Lung (tissue), 12 donors: ENCODE data around the gene TMEFF2. TPM values are rescaled to one million over a fixed set of nuclear protein-coding genes. Genes with fewer than 3 reads are reported as not detected.

Experiments used
- ATAC-seq: fragments of 200-7000 bp; cut with Tn5 transposase; one replicate; pipeline ENCODE4 v1.9.1; 2020; ENCODE audit warnings: moderate number of reproducible peaks; ENCODE audit not compliant: insufficient read depth, low FRiP score
- DNase-seq, 3 donors: peaks; one replicate each; pipeline ENCODE4 v3.0.0-alpha.2; 2013 to 2017
- H3K27ac ChIP-seq, 2 donors: one replicate each; pipeline ENCODE4 v1.5.1; 2013; ENCODE audit warnings: mild to moderate bottlenecking in 2 of 2, moderate library complexity in 2 of 2, control low read depth in 1 of 2, inconsistent platforms in 1 of 2, low read depth in 1 of 2, low read length in 1 of 2
- H3K27me3 ChIP-seq, 3 donors: one replicate each; pipeline ENCODE4 v1.5.1; 2013; ENCODE audit warnings: low read length in 2 of 3; ENCODE audit not compliant: control insufficient read depth in 3 of 3, insufficient read depth in 3 of 3
- H3K36me3 ChIP-seq, 4 donors: one replicate each; pipeline ENCODE4 v1.5.1; 2013; ENCODE audit warnings: low read length in 4 of 4, mild to moderate bottlenecking in 1 of 4, moderate library complexity in 1 of 4; ENCODE audit not compliant: control insufficient read depth in 4 of 4, insufficient read depth in 4 of 4
- H3K4me1 ChIP-seq, 5 donors: one replicate each; pipeline ENCODE4 v1.5.1; 2013; ENCODE audit warnings: low read length in 5 of 5, mild to moderate bottlenecking in 2 of 5, moderate library complexity in 1 of 5; ENCODE audit not compliant: control insufficient read depth in 5 of 5, insufficient read depth in 5 of 5
- H3K4me3 ChIP-seq: one replicate; pipeline ENCODE4 v1.5.1; 2013; ENCODE audit warnings: mild to moderate bottlenecking, control low read depth, moderate library complexity
- H3K9ac ChIP-seq, 2 donors: one replicate each; pipeline ENCODE4 v1.5.1; 2013; ENCODE audit warnings: low read length in 2 of 2, control low read depth in 1 of 2; ENCODE audit not compliant: insufficient read depth in 1 of 2
- H3K9me3 ChIP-seq, 4 donors: one replicate each; pipeline ENCODE4 v1.5.1; 2013; ENCODE audit warnings: low read length in 3 of 4, mild to moderate bottlenecking in 1 of 4, moderate library complexity in 1 of 4; ENCODE audit not compliant: control insufficient read depth in 4 of 4, insufficient read depth in 3 of 4
- CTCF ChIP-seq: IDR thresholded peaks from 2 replicates; pipeline ENCODE4 v1.5.1; 2012; ENCODE audit warnings: mild to moderate bottlenecking; ENCODE audit errors: control extremely low read depth, extremely low read depth
- WGBS, 2 donors: extraction: QIAGEN DNeasy Blood & Tissue Kit; methylation state at CpG; one replicate each; pipeline ENCODE4 v1.1.7; 2013; 5-methylcytosine and 5-hydroxymethylcytosine counted together
- polyA plus RNA-seq, 2 donors: library from polyadenylated mRNA; stranded (reverse); fragments of 200-250 nt; gene quantifications; one replicate each; pipeline ENCODE4 v1.2.1, GENCODE V29; 2013
- total RNA-seq, 2 donors: library from RNA; depleted of rRNA in 1 of 2; stranded (reverse); fragments of >200 nt in 1 of 2; gene quantifications; one replicate each; pipeline ENCODE4 v1.2.1, GENCODE V29; 2014 to 2021
- donor health status: control.
- donor health status: control.
- donor health status: Bipolar disorder and iron deficiency.
- donor health status: healthy.
- donor health status: DM: yes; HTN: yes; CAD: no.

The TMEFF2 gene
- total and polyA plus RNA-seq, 4 donors = 0.43 TPM; not detected in 3

DNA sequence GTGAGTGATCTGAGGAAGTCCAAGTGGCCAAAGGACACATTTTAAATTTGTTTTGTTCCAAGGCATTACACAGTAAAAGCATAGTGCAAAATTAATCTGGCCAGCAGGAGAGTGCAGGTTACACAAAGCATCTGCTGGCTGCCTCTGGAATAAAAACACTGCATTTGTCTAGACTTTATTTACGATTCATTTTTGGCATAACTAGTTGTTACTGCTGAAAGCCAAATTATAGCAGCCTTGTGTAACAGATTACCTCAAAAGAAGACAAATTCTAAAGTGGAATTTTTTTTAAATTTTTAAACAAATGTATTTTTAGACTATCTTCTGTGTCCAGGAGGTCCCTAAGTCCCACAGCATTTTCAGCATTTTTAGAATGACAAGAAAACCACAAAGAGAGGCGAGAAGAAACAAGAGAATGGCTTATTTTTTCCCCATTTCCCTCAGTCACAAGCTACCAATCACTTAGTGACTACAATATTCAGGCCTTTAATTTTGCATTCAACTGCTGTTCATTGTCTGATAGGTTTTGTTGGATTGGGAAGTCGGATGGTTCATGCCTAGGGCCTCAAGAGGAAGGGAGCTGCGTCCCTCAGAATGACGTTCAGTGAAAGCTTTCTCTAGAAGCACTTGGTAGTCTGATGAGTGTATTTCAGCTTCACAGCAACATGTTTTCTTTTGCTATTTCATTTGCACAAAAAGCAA is 46.0 kb downstream of the TMEFF2 start:
- TF ChIP-seq CTCF = no peak
- peak; percentile 35 for ATAC-seq

DNA sequence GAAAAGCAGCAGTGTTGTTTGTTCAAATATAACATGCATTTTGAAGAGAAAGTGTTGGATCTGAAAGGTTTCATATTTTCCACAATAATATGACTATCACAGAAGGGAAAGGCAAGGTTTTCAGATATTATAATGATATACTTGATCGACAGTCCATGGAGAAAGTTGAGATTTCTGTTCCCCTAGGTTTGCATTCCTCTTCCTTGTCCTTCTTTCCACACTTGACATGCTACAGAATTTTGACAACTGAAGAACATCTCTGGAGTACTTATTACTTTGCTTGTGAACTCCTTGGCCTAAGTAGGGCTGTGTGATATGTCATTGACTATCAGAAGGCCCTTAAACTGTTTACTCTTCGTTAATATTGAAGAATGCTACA is 46.5 kb downstream of the TMEFF2 start:
- no peak overlapping the region for H3K9ac ChIP-seq
- H3K4me3 ChIP-seq = no peak overlapping the region
- DNase-seq (no peak), ATAC-seq (peak; percentile 28)
- WGBS, 2 donors = 39 to 66% methylated on average over 2 of the region's 2 CpGs
- no peaks in the 10 kb centered on the region for H3K36me3 ChIP-seq
- H3K27ac ChIP-seq = no peak overlapping the region
- no peaks in the 10 kb centered on the region for H3K27me3 ChIP-seq
- no peak for TF ChIP-seq CTCF
- peaks cover 0 to 47% (median 0%) of the 10 kb centered on the region in 5 donors for H3K4me1 ChIP-seq
- no peaks in the 10 kb centered on the region for H3K9me3 ChIP-seq

More for the DNA sequence above, 46.0 kb downstream of the TMEFF2 start:
- no peaks in the 10 kb centered on the region for H3K9me3 ChIP-seq
- peak overlapping the region in 1 of 2 donors; percentile 47 for H3K27ac ChIP-seq
- DNase-seq = peak; percentile 85 to 97 (median 95)
- H3K9ac ChIP-seq = no peak overlapping the region
- H3K36me3 ChIP-seq = no peaks in the 10 kb centered on the region
- H3K4me1 ChIP-seq = peaks cover 0 to 47% (median 0%) of the 10 kb centered on the region in 5 donors
- no peaks in the 10 kb centered on the region for H3K27me3 ChIP-seq
- 53 to 66% methylated on average over 5 of the region's 5 CpGs for WGBS, 2 donors
- no peak overlapping the region for H3K4me3 ChIP-seq

DNA sequence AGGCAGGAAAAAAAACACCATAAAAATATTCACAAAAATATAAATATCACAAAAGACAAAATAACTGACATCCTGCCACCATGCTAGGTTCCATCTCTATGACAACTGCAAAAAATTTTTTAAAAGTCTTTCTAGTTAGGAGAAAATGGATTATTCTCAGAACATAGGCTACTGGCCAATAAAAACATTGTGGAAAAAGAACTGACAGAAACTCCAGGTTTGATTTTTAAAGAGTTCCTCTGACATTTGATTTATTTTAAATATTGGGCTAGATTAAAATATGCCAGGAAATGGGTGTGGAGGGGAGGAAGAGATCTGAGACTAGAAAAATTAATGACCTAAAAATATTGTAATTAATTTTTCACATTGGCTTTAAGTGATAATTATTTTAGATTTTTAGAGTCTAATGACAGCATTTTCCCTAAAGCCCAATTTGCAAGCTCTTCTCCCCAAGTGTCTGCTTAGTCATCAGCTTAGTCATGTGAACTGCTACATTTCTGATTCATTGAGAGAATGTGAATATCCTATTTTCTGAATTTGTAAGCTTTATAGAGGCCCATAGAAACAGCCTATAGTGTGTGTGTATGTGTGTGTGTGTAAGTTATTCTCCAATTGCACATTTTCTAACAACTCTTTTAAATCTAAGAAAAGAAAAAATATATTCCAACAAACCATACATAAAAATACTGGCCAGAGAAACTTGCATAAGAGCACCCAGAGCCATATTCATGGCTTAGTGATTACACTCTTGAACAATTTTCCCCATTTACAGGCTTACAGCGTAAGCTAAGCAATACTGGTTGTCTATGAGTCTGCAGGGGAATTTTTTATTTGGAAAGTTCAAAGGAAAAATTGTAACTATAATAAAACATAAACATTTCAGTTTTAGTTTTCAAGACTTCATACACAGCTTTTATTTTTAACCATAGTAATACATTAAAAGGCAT is 48.4 kb downstream of the TMEFF2 start:
- no peak overlapping the region for H3K4me3 ChIP-seq
- no peaks in the 10 kb centered on the region for H3K9me3 ChIP-seq
- H3K9ac ChIP-seq = no peak overlapping the region
- 79 to 93% methylated on average over 1 of the region's 1 CpG for WGBS, 2 donors
- DNase-seq = peak in 1 of 3 donors; percentile 46
- H3K27ac ChIP-seq = no peak overlapping the region
- H3K4me1 ChIP-seq = peaks cover 0 to 43% (median 0%) of the 10 kb centered on the region in 5 donors
- ATAC-seq = no peak
- no peaks in the 10 kb centered on the region for H3K27me3 ChIP-seq
- no peaks in the 10 kb centered on the region for H3K36me3 ChIP-seq
- no peak for TF ChIP-seq CTCF
